ENCODE results near the gene ABCB1. TPM values are rescaled to one million over a fixed set of nuclear protein-coding genes. Genes with fewer than 3 reads are reported as not detected.

Gene ABCB1
- total and polyA plus RNA-seq, 10 of the 15 experiments (the other 5 are each of a cell fraction or from before 2014, with no cell fraction given) = 0.40 to 13.9 (median 1.9) TPM

- CTCF ChIA-PET = interaction anchor here (0.6 to 1.3 kb wide), 2 partner anchors 33 to 88 kb away, joined by 3 read pairs; no protein-coding TSS in a partner anchor
- Histone ChIP-seq H3K9me3 (replicated peaks; ENCODE audit: control insufficient read depth, insufficient read depth, low read length) (no peaks in the 10 kb centered on the region), H3K4me1 (ENCODE audit: control insufficient read depth, insufficient read depth, low read length) (no peaks in the 10 kb centered on the region), H3K79me2 (ENCODE audit: control insufficient read depth, insufficient read depth, low read length) (no peaks in the 10 kb centered on the region), H3K4me2 (ENCODE audit: control insufficient read depth, insufficient read depth) (no peak overlapping the region), H3K4me3 (no peak overlapping the region), H3K9ac (ENCODE audit: control insufficient read depth, insufficient read depth, low read length) (no peak overlapping the region), H4K20me1 (ENCODE audit: control insufficient read depth, insufficient read depth) (no peaks in the 10 kb centered on the region), H2AFZ (ENCODE audit: control insufficient read depth, low read depth, low read length) (no peak overlapping the region), H3K27me3 (replicated peaks in 1 of 2; ENCODE audit: control insufficient read depth in 2 of 2, insufficient read depth in 2 of 2, low read length in 1 of 2) (no peaks in the 10 kb centered on the region), H3K27ac (ENCODE audit: control insufficient read depth, insufficient read depth) (no peak overlapping the region), H3K36me3 (ENCODE audit: control insufficient read depth in 2 of 2, insufficient read depth in 2 of 2, low read length in 1 of 2) (no peaks in the 10 kb centered on the region)
- no peak for TF ChIP-seq FOXK2 (IDR thresholded peaks at IDR 0.05)
- no TSS peak for BruUV-seq (replicated peaks)
- no peak for DNase-seq (ENCODE audit: low read depth, low spot score)
- intact Hi-C loops (cut with micrococcal nuclease; ENCODE audit: unreplicated experiment) = no loop called here
- no peak for ATAC-seq
- in situ Hi-C loops (cut with MboI) = no loop called here
- SMC1A ChIA-PET (ENCODE audit: uncharacterized antibody, unreplicated experiment) = interaction anchor here (1.3 to 1.9 kb wide), 2 partner anchors 15 to 114 kb away, joined by 3 to 5 read pairs; no protein-coding TSS in a partner anchor
- FAIRE-seq = no peak
- POLR2A ChIA-PET = no interaction called here
- RAD21 ChIA-PET (ENCODE audit: unreplicated experiment) = no interaction called here
Measured at GRCh38 chr7:87530126-87530525, 70.6 kb downstream of the ABCB1 start.

- in situ Hi-C loops (cut with MboI) = no loop called here
- TF ChIP-seq CTCF (IDR thresholded peaks at IDR 0.05 in 2 of 3, conservative IDR thresholded peaks at IDR 0.05 in 1 of 3; ENCODE audit: control insufficient read depth in 2 of 3, extremely low read depth in 1 of 3, insufficient read depth in 1 of 3, low read depth in 3 of 3, low read length in 3 of 3) (no peak), SREBF2 (IDR thresholded peaks at IDR 0.05; ENCODE audit: low read length) (no peak), ZBTB33 (IDR thresholded peaks at IDR 0.05) (no peak), SKIL (IDR thresholded peaks at IDR 0.05; ENCODE audit: low read depth, poor library complexity, severe bottlenecking) (no peak), NKRF (conservative IDR thresholded peaks at IDR 0.05) (no peak), HDAC2 (IDR thresholded peaks at IDR 0.05) (no peak)
Measured at GRCh38 chr7:87528730-87529129, 72.0 kb downstream of the ABCB1 start.

More at GRCh38 chr7:87528730-87529129, 72.0 kb downstream of the ABCB1 start:
- Histone ChIP-seq H3K9me3 (replicated peaks; ENCODE audit: control insufficient read depth, insufficient read depth, low read length) (no peaks in the 10 kb centered on the region), H3K27me3 (replicated peaks in 1 of 2; ENCODE audit: control insufficient read depth in 2 of 2, insufficient read depth in 2 of 2, low read length in 1 of 2) (no peaks in the 10 kb centered on the region), H3K79me2 (ENCODE audit: control insufficient read depth, insufficient read depth, low read length) (no peaks in the 10 kb centered on the region), H3K9ac (ENCODE audit: control insufficient read depth, insufficient read depth, low read length) (no peak overlapping the region), H3K27ac (ENCODE audit: control insufficient read depth, insufficient read depth) (no peak overlapping the region), H3K4me3 (no peak overlapping the region), H3K4me2 (ENCODE audit: control insufficient read depth, insufficient read depth) (no peak overlapping the region), H4K20me1 (ENCODE audit: control insufficient read depth, insufficient read depth) (no peaks in the 10 kb centered on the region), H3K4me1 (ENCODE audit: control insufficient read depth, insufficient read depth, low read length) (no peaks in the 10 kb centered on the region), H2AFZ (ENCODE audit: control insufficient read depth, low read depth, low read length) (no peak overlapping the region), H3K36me3 (ENCODE audit: control insufficient read depth in 2 of 2, insufficient read depth in 2 of 2, low read length in 1 of 2) (no peaks in the 10 kb centered on the region)
- ChIA-PET RAD21 (ENCODE audit: unreplicated experiment) (no interaction called here), CTCF (no interaction called here), SMC1A (ENCODE audit: uncharacterized antibody, unreplicated experiment) (interaction anchor here (1.0 to 1.9 kb wide), 2 partner anchors 36 to 113 kb away, joined by 3 to 5 read pairs; no protein-coding TSS in a partner anchor), POLR2A (no interaction called here)
- no peak for DNase-seq (ENCODE audit: low read depth, low spot score)
- 36% methylated on average over 2 of the region's 2 CpGs for WGBS (ENCODE audit: insufficient coverage, insufficient replicate concordance, low lambda C conversion rate, missing lambda C conversion rate)
- intact Hi-C loops (cut with micrococcal nuclease; ENCODE audit: unreplicated experiment) = no loop called here
- BruUV-seq (replicated peaks) = no TSS peak
- ATAC-seq = no peak
- FAIRE-seq = no peak

Data from GM12878 (cell line).